NB4 (cell line): ENCODE results near the gene SAG.

ENCODE experiments used
- DNase-seq: peaks from one replicate; pipeline ENCODE4 v3.0.0; 2010; ENCODE audit warnings: low read depth
- H3K4me3 ChIP-seq: one replicate; pipeline ENCODE4 v1.5.1; 2011; ENCODE audit warnings: mild to moderate bottlenecking, low read depth, low read length, moderate library complexity
- CTCF ChIP-seq: IDR thresholded peaks from one replicate; pipeline ENCODE4 v1.5.1; 2012; ENCODE audit warnings: low read depth, low read length
- MYC ChIP-seq: IDR thresholded peaks from 2 replicates; pipeline ENCODE4 v1.6.1; 2011; ENCODE audit warnings: low read depth, low read length
- POLR2A ChIP-seq: IDR thresholded peaks from 2 replicates; pipeline ENCODE4 v1.6.1; 2011; ENCODE audit warnings: mild to moderate bottlenecking; ENCODE audit not compliant: insufficient read length; ENCODE audit errors: extremely low read depth
- TF ChIP-seq, protein P1 (sequence below): IDR thresholded peaks from 2 replicates; pipeline ENCODE4 v1.6.1; 2011; ENCODE audit warnings: low read depth, low read length

Gene SAG

DNA sequence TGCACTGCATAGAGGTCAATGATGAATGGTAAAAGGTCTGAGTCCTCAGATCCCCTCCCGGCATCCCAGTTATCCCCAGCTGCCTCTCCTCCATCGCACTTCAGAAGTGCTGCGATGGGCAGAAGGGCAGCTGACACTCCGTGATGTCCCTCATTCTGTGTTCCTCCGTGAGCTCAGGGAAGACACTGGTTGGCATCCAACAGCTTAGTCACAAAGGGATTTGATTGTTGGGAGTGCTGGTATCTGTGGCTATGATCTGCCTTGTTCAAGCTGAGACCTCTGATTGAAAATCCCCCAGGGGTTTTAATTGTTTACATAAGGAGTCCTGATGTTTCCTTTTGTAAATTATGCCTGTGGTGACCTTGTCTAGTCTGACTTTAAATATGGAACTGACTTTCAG is 19.0 kb upstream of the SAG start:
- no peak for DNase-seq
- no peak overlapping the region for H3K4me3 ChIP-seq
- TF ChIP-seq POLR2A (no peak), CTCF (no peak), MYC (no peak)
- TF ChIP-seq, protein P1, sequence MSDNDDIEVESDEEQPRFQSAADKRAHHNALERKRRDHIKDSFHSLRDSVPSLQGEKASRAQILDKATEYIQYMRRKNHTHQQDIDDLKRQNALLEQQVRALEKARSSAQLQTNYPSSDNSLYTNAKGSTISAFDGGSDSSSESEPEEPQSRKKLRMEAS, result no peak

DNA sequence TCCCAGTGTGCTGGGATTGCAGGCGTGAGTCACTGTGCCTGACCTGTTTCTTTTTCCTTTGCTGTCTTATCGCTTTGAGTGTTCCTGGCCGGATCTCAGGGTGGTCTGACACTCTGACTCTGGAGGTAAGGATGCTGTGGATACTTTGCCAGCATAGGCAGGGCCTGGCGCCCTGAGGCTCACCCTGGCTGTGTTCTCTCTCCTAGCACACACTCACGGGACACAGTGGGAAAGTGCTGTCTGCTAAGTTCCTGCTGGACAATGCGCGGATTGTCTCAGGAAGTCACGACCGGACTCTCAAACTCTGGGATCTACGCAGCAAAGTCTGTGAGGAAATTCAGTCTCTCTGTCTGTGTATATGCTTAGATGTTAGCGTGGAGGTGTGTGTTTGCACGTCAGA is 18.0 kb upstream of the SAG start:
- TF ChIP-seq POLR2A, result no peak
- TF ChIP-seq, protein P1, result no peak
- no peak for TF ChIP-seq MYC
- no peak for TF ChIP-seq CTCF

DNA sequence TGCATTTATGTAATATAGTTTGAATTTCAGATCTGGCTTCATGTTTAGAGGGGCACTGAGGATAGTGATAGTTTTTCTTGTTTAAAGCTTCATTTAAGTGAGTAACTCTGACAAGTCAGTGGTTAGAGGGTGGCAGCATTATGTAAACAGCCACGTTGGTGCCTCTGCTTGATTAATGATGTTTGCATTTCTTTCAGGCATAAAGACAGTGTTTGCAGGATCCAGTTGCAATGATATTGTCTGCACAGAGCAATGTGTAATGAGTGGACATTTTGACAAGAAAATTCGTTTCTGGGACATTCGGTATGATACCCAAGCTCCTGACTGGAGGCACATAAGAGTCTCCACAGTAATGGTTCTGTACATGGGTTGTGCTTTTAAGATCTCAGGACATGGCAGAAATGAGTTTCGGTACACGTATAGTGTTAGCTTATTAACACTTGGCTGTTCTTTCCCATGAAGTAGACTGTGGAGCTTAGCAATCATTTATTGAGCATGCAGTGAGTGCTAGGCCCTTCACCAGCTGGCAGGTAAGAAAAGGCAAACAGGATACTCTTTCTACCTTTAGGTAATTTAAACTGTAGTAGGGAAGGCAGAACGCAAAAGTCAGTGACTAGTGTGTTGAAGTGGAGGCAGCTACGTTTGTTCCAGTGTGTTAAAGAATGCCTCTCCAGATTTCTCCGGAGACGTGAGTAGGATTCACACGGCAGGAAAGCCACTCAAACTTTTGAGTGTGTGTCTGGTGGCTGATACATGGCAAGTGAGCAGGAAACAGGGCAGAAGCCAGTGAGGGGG is 17.4 kb upstream of the SAG start:
- TF ChIP-seq POLR2A, result no peak
- no peak for TF ChIP-seq MYC
- no peak for TF ChIP-seq CTCF
- TF ChIP-seq, protein P1, result no peak
- DNase-seq, result no peak
- no peak overlapping the region for H3K4me3 ChIP-seq

More for the DNA sequence above, 18.0 kb upstream of the SAG start:
- no peak for DNase-seq
- H3K4me3 ChIP-seq, result no peak overlapping the region

DNA sequence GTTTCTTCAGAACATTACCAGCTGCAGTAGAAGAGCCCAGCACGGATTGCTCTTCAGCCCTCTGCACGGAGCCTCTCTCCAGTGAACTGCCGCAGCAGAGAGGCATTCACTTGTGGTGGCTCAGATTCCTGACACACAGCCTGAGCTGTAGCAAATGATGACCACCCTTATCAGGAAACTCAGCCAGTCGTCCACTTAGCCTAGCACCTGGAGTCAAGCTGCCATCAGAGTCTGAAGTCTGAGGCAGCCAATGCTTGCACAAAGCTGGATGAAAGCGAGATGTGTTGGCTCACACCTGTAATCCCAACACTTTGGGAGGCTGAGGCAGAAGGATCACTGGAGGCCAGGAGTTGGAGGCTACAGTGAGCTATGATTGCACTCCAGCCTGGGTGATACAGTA is 11.7 kb upstream of the SAG start:
- TF ChIP-seq, protein P1, result no peak
- no peak for TF ChIP-seq MYC
- no peak for TF ChIP-seq CTCF
- TF ChIP-seq POLR2A, result no peak
- no peak for DNase-seq
- H3K4me3 ChIP-seq, result no peak overlapping the region

- no peak for DNase-seq
- no peak overlapping the region for H3K4me3 ChIP-seq
These were observed 10.5 kb upstream of the SAG start for GRCh38 chr2:233297076-233297475.

More at GRCh38 chr2:233297076-233297475, 10.5 kb upstream of the SAG start:
- no peak for TF ChIP-seq CTCF
- no peak for TF ChIP-seq MYC
- TF ChIP-seq, protein P1, result no peak
- no peak for TF ChIP-seq POLR2A
